Karpas-422 (cell line): Measurements from ENCODE around the gene KSR1. TPM values are rescaled to one million over a fixed set of nuclear protein-coding genes. Genes with fewer than 3 reads are reported as not detected.

Experiments
- DNase-seq: peaks from one replicate; pipeline ENCODE4 v3.0.0-alpha.2; 2015
- H2AFZ ChIP-seq: fragments of 200-600 bp; sonication (generic); 2 replicates; pipeline ENCODE4 v1.6.1; 2014; ENCODE audit warnings: antibody characterized with exemption, low read length, mixed read lengths
- H3K27ac ChIP-seq: fragments of 200-600 bp; sonication (generic); 2 replicates; pipeline ENCODE4 v1.5.1; 2014; ENCODE audit warnings: mild to moderate bottlenecking, low read length, moderate library complexity
- H3K27me3 ChIP-seq: fragments of 200-600 bp; sonication (generic); 2 replicates; pipeline ENCODE4 v1.6.1; 2014; ENCODE audit warnings: low read length, mixed read lengths
- H3K36me3 ChIP-seq: fragments of 200-600 bp; sonication (generic); 2 replicates; pipeline ENCODE4 v1.6.1; 2014; ENCODE audit warnings: low read length, mixed read lengths; ENCODE audit not compliant: insufficient read depth
- H3K4me1 ChIP-seq: fragments of 200-600 bp; sonication (generic); 2 replicates; pipeline ENCODE4 v1.6.1; 2014; ENCODE audit warnings: mild to moderate bottlenecking, low read length, mixed read lengths
- H3K4me2 ChIP-seq: fragments of 200-600 bp; sonication (generic); 2 replicates; pipeline ENCODE4 v1.6.1; 2014; ENCODE audit warnings: low read length, low read depth, mild to moderate bottlenecking; ENCODE audit not compliant: poor library complexity, severe bottlenecking
- H3K4me3 ChIP-seq: fragments of 200-600 bp; sonication (generic); 2 replicates; pipeline ENCODE4 v1.5.1; 2014; ENCODE audit warnings: mild to moderate bottlenecking, antibody characterized with exemption, low read length, mixed read lengths
- H3K79me2 ChIP-seq: fragments of 200-600 bp; sonication (generic); 2 replicates; pipeline ENCODE4 v1.6.1; 2014; ENCODE audit warnings: mild to moderate bottlenecking, low read length, mixed read lengths
- H3K9ac ChIP-seq: fragments of 200-600 bp; sonication (generic); 2 replicates; pipeline ENCODE4 v1.6.0; 2014; ENCODE audit warnings: low read length
- H3K9me2 ChIP-seq: fragments of 200-600 bp; sonication (generic), shearing (Covaris generic); replicated peaks from 2 replicates; pipeline ENCODE4 v1.6.0; 2014; ENCODE audit warnings: mild to moderate bottlenecking, low read length, moderate library complexity; ENCODE audit not compliant: insufficient read depth
- H3K9me3 ChIP-seq: fragments of 300-700, 200-600 bp; sonication (generic); 2 replicates; pipeline ENCODE4 v1.6.1; 2014; ENCODE audit warnings: low read length, mixed read lengths
- H4K20me1 ChIP-seq: fragments of 200-600 bp; sonication (generic); 2 replicates; pipeline ENCODE4 v1.6.1; 2014; ENCODE audit warnings: mild to moderate bottlenecking, antibody characterized with exemption, low read length, low read depth; ENCODE audit not compliant: insufficient read depth
- total RNA-seq: library from RNA; depleted of rRNA; stranded (reverse); fragments of >200 nt; shearing (Covaris generic); gene quantifications from 2 replicates; pipeline ENCODE4 v1.2.3, GENCODE V29; 2014; ENCODE audit warnings: low replicate concordance

Gene KSR1
- total RNA-seq, 1 experiment from 2014 or later = 0.52 TPM

DNA sequence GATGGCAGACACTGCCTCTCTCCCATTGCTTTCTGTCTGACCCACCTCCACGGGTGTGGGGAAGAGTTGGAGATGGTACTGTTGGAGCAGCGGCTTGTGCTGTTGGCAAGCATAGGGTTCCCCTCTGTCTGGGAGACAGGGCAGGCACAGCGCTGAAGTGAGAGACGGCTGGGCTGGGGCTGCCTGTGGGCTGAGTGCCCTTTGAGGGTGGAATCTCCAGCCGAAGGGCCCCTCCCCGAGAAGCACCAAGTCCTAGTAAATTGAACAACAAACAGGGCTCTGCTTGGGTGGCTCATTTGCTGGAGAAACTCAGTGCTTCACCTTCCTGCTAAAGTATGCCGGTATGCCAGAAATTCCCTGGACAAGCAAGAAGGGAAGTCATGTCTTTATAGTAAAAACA, 79.7 kb downstream of the KSR1 start:
- Histone ChIP-seq H3K9me3 (no peaks in the 10 kb centered on the region), H3K4me2 (no peak overlapping the region), H3K9me2 (no peaks in the 10 kb centered on the region), H3K9ac (no peak overlapping the region), H2AFZ (no peak overlapping the region), H3K4me1 (no peaks in the 10 kb centered on the region), H3K79me2 (no peaks in the 10 kb centered on the region), H4K20me1 (no peaks in the 10 kb centered on the region), H3K36me3 (no peaks in the 10 kb centered on the region), H3K27ac (no peak overlapping the region), H3K27me3 (no peaks in the 10 kb centered on the region), H3K4me3 (no peak overlapping the region)
- DNase-seq = no peak

DNA sequence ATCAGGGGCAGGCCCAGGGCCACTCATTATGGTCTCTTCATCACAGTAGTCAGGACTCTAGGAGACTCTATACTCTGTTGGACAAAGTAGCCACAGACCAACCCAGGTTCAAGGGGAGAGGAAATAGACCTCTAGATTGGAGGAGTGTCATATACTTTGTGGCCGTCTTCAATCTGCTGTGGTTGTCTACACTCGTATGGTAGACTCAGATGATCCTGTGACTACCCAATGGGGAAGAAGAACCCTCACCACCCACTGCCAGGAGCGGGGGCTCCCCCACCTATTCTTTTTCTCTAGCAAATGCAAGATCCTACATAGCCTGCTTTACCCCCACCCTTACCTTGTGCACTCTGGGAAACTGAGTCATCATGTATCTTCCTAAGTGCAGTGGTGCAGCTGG, 80.5 kb downstream of the KSR1 start:
- Histone ChIP-seq H3K27ac (no peak overlapping the region), H3K36me3 (no peaks in the 10 kb centered on the region), H2AFZ (no peak overlapping the region), H3K79me2 (no peaks in the 10 kb centered on the region), H3K9me2 (no peaks in the 10 kb centered on the region), H3K4me1 (no peaks in the 10 kb centered on the region), H3K4me3 (no peak overlapping the region), H3K9me3 (no peaks in the 10 kb centered on the region), H3K4me2 (no peak overlapping the region), H3K9ac (no peak overlapping the region), H4K20me1 (no peaks in the 10 kb centered on the region), H3K27me3 (no peaks in the 10 kb centered on the region)
- no peak for DNase-seq

DNA sequence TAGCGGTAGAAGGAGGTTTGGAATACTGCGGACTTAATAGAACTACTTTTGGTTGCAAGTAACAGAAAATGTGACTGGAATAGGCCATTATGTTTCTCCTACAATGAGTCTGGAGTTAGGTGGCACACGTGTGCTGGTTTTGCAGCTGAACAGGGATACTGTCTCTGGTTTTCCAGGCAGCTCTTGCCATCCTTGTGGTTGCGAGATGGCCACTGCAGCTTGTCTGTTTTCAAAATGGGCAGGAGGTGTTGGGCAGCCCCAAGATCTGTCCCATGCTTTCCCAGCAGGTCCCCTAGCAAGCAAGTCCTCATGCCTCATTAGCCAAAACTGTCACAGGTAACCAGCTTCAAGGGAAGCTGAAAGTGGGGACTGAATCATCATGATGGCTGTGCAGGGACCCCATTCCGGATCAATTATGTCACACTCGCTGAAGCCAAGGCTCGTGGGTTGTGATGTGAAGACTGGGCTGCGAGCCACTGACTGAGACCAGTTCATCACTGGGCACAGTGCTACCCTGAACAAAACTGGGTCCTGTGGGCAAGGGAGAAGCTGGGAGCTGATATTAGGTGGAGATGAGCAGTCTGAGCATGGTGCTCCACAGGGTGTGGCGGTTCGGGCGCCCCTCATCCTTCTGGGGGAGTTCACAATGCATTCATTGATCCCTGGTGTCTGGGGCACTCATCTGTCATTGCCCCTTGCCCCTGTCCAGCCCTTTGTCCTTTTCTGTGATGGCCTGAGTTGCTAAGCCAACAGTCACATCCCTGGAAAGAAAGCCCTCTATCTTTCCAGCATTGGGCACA, 82.1 kb downstream of the KSR1 start:
- no peak overlapping the region for H3K9ac ChIP-seq
- H3K27me3 ChIP-seq = no peaks in the 10 kb centered on the region
- H3K36me3 ChIP-seq = no peaks in the 10 kb centered on the region
- H3K4me2 ChIP-seq = no peak overlapping the region
- no peak overlapping the region for H2AFZ ChIP-seq
- no peaks in the 10 kb centered on the region for H3K9me3 ChIP-seq
- no peak for DNase-seq
- H4K20me1 ChIP-seq = no peaks in the 10 kb centered on the region
- H3K4me1 ChIP-seq = no peaks in the 10 kb centered on the region
- H3K9me2 ChIP-seq = no peaks in the 10 kb centered on the region
- H3K27ac ChIP-seq = no peak overlapping the region
- H3K79me2 ChIP-seq = no peaks in the 10 kb centered on the region
- H3K4me3 ChIP-seq = no peak overlapping the region

DNA sequence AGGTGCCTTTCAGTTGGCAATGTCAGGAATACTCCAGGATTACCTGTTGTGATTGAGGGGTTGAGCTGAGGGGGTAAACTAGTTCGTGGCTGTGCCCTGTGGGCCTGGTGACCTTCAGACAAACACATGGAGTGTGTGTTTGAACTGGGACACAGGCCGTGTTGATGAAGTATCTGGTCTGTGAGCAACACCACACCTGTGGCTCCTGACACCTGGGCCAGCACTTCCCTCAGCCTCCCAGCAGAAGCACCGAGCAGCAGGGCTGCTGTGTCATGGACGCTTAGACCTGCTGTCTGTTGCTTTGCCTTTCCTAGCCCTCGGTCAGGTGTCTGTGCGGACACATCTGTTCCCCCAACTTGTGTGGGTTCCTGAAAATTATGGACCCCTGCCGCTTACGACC, 82.9 kb downstream of the KSR1 start:
- Histone ChIP-seq H3K9me2 (no peaks in the 10 kb centered on the region), H2AFZ (no peak overlapping the region), H3K79me2 (no peaks in the 10 kb centered on the region), H3K27me3 (no peaks in the 10 kb centered on the region), H4K20me1 (no peaks in the 10 kb centered on the region), H3K9me3 (no peaks in the 10 kb centered on the region), H3K27ac (no peak overlapping the region), H3K9ac (no peak overlapping the region), H3K4me1 (no peaks in the 10 kb centered on the region), H3K36me3 (no peaks in the 10 kb centered on the region), H3K4me2 (no peak overlapping the region), H3K4me3 (no peak overlapping the region)
- no peak for DNase-seq

DNA sequence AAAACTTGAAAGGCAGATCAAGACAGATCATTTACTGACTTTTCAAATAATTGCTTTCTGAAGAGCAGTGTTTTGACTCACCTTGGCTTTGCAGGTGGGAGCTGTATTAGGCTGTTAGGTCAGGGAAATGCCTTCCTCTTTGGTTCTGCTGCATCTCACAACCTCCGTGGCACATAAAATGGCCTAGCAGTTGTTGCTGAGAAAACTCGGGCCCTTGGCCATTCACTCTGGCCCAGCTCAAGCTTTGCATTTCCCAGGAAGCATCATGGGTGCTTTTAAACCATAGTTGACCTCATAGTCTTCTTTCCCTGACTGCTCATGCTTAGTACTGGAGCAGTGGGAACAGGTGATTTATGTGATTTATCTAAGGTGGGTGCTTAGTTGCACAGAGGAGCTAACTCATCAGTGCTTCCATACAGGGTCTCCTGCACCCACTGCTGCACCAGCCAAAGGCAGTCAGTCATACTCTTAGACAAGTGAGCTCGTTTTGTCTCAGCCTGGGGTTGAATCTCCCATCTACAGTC, 83.6 kb downstream of the KSR1 start:
- Histone ChIP-seq H2AFZ (no peak overlapping the region), H3K27me3 (no peaks in the 10 kb centered on the region), H3K9ac (no peak overlapping the region)

DNA sequence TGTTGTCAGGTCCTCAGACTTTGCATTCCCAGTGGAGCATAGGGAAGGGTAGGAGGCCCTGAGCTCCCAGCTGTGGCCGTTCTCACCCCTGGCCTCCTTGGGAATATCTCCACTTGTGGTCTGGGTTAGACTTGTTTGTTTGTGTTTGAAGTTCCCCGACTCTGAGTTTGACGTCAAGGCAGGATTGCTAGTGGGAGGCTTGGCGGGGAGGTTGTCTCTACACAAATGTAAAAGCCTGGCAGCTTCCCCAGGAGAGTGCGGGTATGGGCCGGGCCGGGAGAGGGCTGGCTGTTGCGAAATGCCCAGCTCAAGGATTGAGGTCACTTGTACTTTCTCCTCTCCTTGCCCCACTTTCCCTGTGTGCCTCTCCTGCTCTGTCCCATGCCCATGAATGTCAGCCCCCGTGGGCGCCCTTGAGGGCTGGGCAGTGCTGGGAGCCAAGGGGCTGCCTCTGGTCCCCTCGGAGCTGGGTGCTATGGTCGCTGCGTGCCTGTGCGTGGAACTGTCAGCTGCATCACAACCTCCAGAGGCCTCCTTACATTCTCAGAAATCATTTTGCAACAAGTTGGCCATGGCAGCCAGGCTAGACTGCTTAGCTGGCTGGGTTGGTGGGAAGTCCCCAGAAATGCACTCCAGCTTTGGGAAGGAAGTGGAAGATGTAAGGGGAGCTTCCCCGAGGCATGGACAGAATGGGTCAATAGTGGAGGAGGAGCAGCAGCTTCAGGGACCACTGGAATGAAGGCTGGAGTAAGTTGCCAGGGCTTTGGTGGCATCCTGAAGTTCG, 84.3 kb downstream of the KSR1 start:
- Histone ChIP-seq H3K4me1 (peaks cover 8% of the 10 kb centered on the region), H3K4me3 (no peak overlapping the region), H3K9me2 (no peaks in the 10 kb centered on the region), H3K9ac (no peak overlapping the region), H3K36me3 (no peaks in the 10 kb centered on the region), H4K20me1 (no peaks in the 10 kb centered on the region), H3K27me3 (no peaks in the 10 kb centered on the region), H3K27ac (no peak overlapping the region), H3K9me3 (no peaks in the 10 kb centered on the region), H3K4me2 (no peak overlapping the region), H3K79me2 (no peaks in the 10 kb centered on the region), H2AFZ (no peak overlapping the region)
- DNase-seq = no peak

More for the DNA sequence above, 83.6 kb downstream of the KSR1 start:
- H3K9me2 ChIP-seq = no peaks in the 10 kb centered on the region
- no peak overlapping the region for H3K27ac ChIP-seq
- DNase-seq = no peak
- H3K4me3 ChIP-seq = no peak overlapping the region
- H3K4me1 ChIP-seq = peaks cover 6% of the 10 kb centered on the region
- H3K9me3 ChIP-seq = no peaks in the 10 kb centered on the region
- H3K4me2 ChIP-seq = no peak overlapping the region
- no peaks in the 10 kb centered on the region for H3K79me2 ChIP-seq
- no peaks in the 10 kb centered on the region for H3K36me3 ChIP-seq
- H4K20me1 ChIP-seq = no peaks in the 10 kb centered on the region

DNA sequence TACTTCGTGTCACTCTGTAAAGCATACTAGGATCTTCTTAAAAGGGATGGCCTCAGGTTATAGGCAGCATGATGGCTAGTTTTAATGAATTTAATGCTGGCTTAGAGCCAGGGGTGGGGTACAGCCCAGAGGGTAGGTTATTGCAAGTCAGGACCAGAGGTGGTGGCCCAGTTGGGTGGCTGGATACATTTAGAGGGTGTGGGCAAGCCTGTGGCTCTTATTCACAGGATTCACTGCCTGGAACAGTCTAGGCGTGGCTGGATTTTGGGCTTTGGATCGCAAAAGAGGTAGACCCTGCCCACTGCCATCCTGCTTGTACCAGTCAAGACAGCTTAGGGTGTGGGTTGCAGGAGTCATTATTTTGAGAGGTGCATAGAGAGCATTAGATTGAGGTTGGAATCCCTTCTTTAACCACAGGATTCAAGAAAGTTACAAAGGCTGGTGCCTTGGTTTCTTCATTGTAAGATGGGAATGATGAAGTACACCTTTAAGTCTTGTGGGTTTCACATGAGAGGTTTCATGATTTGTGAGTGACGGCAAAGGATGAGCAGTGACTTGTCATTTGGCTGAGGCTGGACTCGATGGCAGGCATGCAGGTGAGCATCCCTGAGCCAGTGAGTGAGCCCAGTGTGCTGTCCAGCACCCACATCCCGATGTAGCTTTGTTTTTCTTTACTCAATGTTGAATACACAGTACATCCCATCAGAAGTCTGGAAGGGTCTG, 85.2 kb downstream of the KSR1 start:
- Histone ChIP-seq H3K4me2 (no peak overlapping the region), H4K20me1 (no peaks in the 10 kb centered on the region), H3K27ac (no peak overlapping the region), H3K79me2 (no peaks in the 10 kb centered on the region), H3K36me3 (no peaks in the 10 kb centered on the region), H3K9me3 (no peaks in the 10 kb centered on the region), H3K4me1 (peaks cover 8% of the 10 kb centered on the region), H3K27me3 (no peaks in the 10 kb centered on the region), H2AFZ (no peak overlapping the region), H3K9me2 (no peaks in the 10 kb centered on the region), H3K9ac (no peak overlapping the region), H3K4me3 (no peak overlapping the region)
- no peak for DNase-seq
